Progenitor cell of endocrine pancreas (in vitro differentiated cells): Measurements from ENCODE around the gene GATA5. TPM values are rescaled to one million over a fixed set of nuclear protein-coding genes. Genes with fewer than 3 reads are reported as not detected.
A peak's percentile ranks its signal among the peaks of the same experiment; 100 is the strongest.

ENCODE experiments used
- DNase-seq: peaks from one replicate; pipeline ENCODE4 v3.0.0; 2021; ENCODE audit warnings: low spot score; ENCODE audit not compliant: unreplicated experiment
- H3K27ac Mint-ChIP-seq: 2 replicates; pipeline ENCODE4 v1.8.0; 2021; ENCODE audit warnings: mild to moderate bottlenecking, moderate library complexity, mixed read lengths
- H3K27me3 Mint-ChIP-seq: 2 replicates; pipeline ENCODE4 v1.8.0; 2021; ENCODE audit warnings: mixed read lengths
- H3K36me3 Mint-ChIP-seq: 2 replicates; pipeline ENCODE4 v1.8.0; 2022; ENCODE audit warnings: mixed read lengths; ENCODE audit not compliant: insufficient read depth
- H3K4me1 Mint-ChIP-seq: 2 replicates; pipeline ENCODE4 v1.8.0; 2021; ENCODE audit warnings: low read depth, mixed read lengths
- H3K4me3 Mint-ChIP-seq: 2 replicates; pipeline ENCODE4 v1.8.0; 2021; ENCODE audit warnings: low read depth, mild to moderate bottlenecking, moderate library complexity, mixed read lengths
- H3K9me3 Mint-ChIP-seq: 2 replicates; pipeline ENCODE4 v1.8.0; 2021; ENCODE audit warnings: low read depth, mixed read lengths
- total RNA-seq: library from RNA; stranded (reverse); gene quantifications from 2 replicates; pipeline ENCODE4 v1.2.1, GENCODE V29; 2021
- TF ChIP-seq, protein P1 (sequence below): fragments of 200-600 bp; sonication (generic); IDR thresholded peaks from one replicate; pipeline ENCODE4 v1.5.0; 2021; ENCODE audit warnings: antibody characterized with exemption, mild to moderate bottlenecking; ENCODE audit not compliant: unreplicated experiment

GATA5 gene
- total RNA-seq, 1 donor from 2014 or later = 3.8 TPM

DNA sequence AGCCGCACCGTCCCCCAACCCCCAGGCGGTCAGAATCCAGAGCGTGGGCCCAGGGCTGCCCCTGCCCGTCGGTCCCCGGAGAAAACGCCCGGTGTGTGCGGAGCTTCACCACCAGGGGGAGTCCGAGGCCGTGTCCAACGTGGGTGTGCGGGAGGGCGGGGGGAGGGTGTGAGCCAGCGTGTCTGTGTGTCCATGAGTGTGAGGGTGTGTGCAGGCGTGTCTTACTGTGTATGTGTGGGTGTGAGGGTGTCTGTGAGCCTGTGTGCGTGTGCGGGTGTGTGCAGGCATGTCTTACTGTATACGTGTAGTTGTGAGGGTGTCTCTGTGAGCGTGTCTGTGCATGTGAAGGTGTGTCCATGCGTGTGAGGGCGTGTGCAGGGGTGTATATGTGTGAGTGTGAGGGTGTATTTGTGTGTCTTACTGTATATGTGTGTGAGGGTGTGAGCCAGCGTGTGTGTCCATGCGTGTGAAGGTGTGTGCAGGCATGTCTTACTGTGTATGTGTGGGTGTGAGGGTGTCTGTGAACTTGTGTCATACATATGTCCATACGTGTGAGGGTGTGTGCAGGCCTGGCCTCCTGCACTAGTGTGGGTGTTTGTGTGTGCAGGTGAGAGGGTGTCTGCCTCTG, 24.6 kb upstream of the GATA5 start:
- peaks cover 24% of the 10 kb centered on the region for H3K27me3 Mint-ChIP-seq
- no peak overlapping the region for H3K4me3 Mint-ChIP-seq
- no peaks in the 10 kb centered on the region for H3K36me3 Mint-ChIP-seq

DNA sequence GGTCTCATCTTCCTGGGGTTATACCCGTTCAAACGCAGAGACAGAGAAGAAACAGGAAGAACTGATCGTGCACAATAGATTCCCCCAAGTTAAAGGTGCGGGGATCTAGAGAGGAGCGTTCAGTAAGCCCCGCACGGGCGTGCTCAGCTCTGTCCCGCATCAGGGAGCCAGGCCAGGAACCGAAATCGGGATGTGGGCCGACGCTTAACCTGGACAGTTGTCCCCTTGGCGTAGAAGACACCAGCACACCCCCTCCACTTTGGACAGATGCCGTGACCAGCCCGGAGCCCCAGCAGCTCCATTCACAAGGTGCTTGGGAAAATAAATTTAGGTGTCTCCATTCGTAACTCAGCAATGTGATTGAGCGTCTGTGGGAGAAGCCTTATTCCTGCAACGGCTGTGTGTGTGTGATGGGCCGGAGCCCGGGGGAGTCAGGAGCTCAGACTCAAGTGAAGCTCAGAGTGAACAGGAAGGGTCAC, 24.0 kb upstream of the GATA5 start:
- no peak for DNase-seq
- no peaks in the 10 kb centered on the region for H3K36me3 Mint-ChIP-seq
- no peak overlapping the region for H3K4me3 Mint-ChIP-seq
- H3K27ac Mint-ChIP-seq = no peak overlapping the region
- TF ChIP-seq, protein P1, sequence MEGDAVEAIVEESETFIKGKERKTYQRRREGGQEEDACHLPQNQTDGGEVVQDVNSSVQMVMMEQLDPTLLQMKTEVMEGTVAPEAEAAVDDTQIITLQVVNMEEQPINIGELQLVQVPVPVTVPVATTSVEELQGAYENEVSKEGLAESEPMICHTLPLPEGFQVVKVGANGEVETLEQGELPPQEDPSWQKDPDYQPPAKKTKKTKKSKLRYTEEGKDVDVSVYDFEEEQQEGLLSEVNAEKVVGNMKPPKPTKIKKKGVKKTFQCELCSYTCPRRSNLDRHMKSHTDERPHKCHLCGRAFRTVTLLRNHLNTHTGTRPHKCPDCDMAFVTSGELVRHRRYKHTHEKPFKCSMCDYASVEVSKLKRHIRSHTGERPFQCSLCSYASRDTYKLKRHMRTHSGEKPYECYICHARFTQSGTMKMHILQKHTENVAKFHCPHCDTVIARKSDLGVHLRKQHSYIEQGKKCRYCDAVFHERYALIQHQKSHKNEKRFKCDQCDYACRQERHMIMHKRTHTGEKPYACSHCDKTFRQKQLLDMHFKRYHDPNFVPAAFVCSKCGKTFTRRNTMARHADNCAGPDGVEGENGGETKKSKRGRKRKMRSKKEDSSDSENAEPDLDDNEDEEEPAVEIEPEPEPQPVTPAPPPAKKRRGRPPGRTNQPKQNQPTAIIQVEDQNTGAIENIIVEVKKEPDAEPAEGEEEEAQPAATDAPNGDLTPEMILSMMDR = no peak
- H3K9me3 Mint-ChIP-seq = no peaks in the 10 kb centered on the region
- peaks cover 24% of the 10 kb centered on the region for H3K27me3 Mint-ChIP-seq
- peaks cover 4% of the 10 kb centered on the region for H3K4me1 Mint-ChIP-seq

More for the DNA sequence above, 24.6 kb upstream of the GATA5 start:
- Mint-ChIP-seq H3K9me3 (no peaks in the 10 kb centered on the region), H3K27ac (no peak overlapping the region), H3K4me1 (peaks cover 4% of the 10 kb centered on the region)
- TF ChIP-seq, protein P1 = peak; percentile 73
- peak; percentile 72 for DNase-seq

DNA sequence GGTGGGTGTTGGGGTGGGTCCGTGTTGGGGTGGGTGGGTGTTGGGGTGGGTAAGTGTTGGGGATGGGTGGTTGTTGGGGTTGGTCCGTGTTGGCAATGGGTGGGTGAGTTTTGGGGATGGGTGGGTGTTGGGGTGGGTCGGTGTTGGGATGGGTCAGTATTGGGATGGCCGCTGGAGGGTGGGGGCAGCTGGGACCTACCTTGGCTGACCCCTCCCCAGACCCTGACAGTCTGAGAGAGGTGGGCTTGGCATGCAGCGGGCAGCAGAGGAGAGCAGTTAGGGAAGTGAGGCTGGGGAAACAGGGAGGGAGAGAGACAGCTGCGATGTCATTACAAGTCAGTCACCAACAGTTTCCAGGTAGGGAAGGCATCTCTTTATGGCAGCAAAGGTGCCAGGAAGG, 23.1 kb upstream of the GATA5 start:
- TF ChIP-seq, protein P1 = no peak
- H3K27ac Mint-ChIP-seq = no peak overlapping the region
- peaks cover 4% of the 10 kb centered on the region for H3K4me1 Mint-ChIP-seq
- no peaks in the 10 kb centered on the region for H3K9me3 Mint-ChIP-seq
- no peak for DNase-seq
- H3K27me3 Mint-ChIP-seq = peaks cover 24% of the 10 kb centered on the region
- no peaks in the 10 kb centered on the region for H3K36me3 Mint-ChIP-seq
- H3K4me3 Mint-ChIP-seq = no peak overlapping the region

DNA sequence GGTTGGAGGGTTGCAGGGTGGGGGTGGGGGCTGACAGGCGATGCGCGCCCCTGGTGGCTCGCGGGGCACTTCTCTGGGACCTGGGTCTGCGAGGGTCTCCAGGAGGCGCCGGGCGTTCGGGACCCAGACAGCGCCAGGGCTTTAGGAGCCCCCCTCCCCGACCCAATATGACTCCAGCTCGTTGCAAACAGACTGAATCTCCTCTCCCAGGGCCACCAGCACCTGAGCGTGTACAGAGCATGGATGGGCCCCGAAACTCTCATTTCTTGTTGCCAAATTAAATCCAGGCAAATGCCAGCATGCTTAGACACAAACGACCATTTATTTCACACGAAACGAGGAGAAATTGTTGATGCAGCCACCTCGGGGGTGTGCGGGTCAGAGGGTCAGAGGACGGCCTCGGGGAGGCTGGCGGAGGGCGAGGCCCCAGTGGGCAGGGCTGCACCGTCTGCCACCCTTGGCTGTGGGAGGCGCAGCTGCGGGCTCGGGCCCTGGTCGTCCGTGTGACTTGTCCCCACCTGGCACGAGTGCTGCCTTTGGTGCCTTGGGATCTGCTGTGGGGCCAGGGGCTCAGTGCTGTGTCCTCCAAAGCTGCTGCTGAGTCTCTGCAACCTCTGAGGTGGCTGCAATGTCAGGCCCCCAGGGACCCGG, 20.9 kb upstream of the GATA5 start:
- no peaks in the 10 kb centered on the region for H3K36me3 Mint-ChIP-seq
- peaks cover 20% of the 10 kb centered on the region for H3K27me3 Mint-ChIP-seq
- no peak overlapping the region for H3K4me3 Mint-ChIP-seq
- H3K4me1 Mint-ChIP-seq = peaks cover 2% of the 10 kb centered on the region
- no peaks in the 10 kb centered on the region for H3K9me3 Mint-ChIP-seq
- TF ChIP-seq, protein P1 = peak; percentile 85
- DNase-seq = peak; percentile 54
- H3K27ac Mint-ChIP-seq = peak overlapping the region; percentile 52

DNA sequence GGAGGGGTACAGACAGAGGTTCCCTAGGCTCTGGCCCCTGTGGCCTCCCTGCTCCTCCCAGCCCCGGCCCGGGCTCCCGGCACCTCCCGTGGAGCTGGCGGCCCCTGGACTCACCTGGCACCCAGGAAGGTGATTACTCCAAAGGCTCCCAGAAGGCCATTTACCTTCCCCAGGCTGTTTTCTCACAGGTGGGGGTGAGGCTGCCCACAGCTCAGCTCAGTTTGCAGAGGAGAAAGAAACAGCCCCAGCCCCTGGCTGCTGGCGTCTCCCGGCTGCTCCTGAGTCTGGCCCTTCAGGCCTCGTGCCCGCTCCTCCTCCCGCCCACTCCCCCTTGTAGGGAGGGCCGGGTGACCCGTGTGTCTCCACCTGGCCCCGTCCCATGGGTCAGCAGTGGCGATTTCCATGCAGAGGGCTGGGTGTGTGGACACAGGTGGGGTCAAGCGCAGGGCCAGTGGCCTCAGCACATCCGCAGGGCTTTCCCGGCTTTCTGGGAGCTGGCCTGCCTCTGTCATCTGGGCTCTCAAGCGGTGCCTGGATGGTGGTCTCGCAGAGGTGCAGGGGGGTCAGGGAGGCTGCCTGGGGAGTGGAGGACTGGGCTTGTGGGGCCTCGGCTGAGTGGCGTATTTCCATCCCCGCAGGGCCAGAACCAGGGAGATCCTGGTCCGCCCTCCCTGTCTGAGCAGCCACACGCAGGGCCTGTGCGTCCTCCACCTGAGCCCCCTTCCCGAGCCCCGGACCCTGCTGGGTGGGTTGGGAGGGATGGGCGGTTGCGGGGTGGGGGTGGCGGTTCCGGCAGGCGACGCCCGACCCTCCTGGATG, 20.2 kb upstream of the GATA5 start:
- TF ChIP-seq, protein P1 = no peak
- no peak for DNase-seq
- H3K36me3 Mint-ChIP-seq = no peaks in the 10 kb centered on the region
- H3K9me3 Mint-ChIP-seq = no peaks in the 10 kb centered on the region
- peaks cover 2% of the 10 kb centered on the region for H3K4me1 Mint-ChIP-seq
- H3K4me3 Mint-ChIP-seq = no peak overlapping the region
- peaks cover 17% of the 10 kb centered on the region for H3K27me3 Mint-ChIP-seq
- no peak overlapping the region for H3K27ac Mint-ChIP-seq
